Measurements from ENCODE around the gene RING1. TPM values are rescaled to one million over a fixed set of nuclear protein-coding genes. Genes with fewer than 3 reads are reported as not detected.
"Not testable (repeated sequence)": the region's sequence is repeated elsewhere in the genome, so short reads cannot be mapped to it uniquely, and the experiment has no call there.

The RING1 gene
- total and polyA plus RNA-seq, 10 of the 15 experiments (the other 5 are each of a cell fraction or from before 2014, with no cell fraction given) = 2.0 to 27.2 (median 15.8) TPM

- TF ChIP-seq ZBTB33 (IDR thresholded peaks at IDR 0.05) = no peak
- TF ChIP-seq FOS (IDR thresholded peaks at IDR 0.05; ENCODE audit: borderline replicate concordance, extremely low read depth, insufficient read length) = no peak
Observed at GRCh38 chr6:33217681-33218080, 9.4 kb downstream of the RING1 start (continued).

GRCh38 chr6:33226503-33227120, 18.3 kb downstream of the RING1 start:
- WGBS (ENCODE audit: insufficient coverage, insufficient replicate concordance, low lambda C conversion rate, missing lambda C conversion rate) = 54% methylated on average over 12 of the region's 14 CpGs
- POLR2A ChIA-PET = not testable (repeated sequence)
- SMC1A ChIA-PET (ENCODE audit: uncharacterized antibody, unreplicated experiment) = interaction anchor here (1.2 kb wide), 1 partner anchor 29 kb away, joined by 5 read pairs; no protein-coding TSS in a partner anchor

More at GRCh38 chr6:33226503-33227120, 18.3 kb downstream of the RING1 start:
- CTCF ChIA-PET = interaction anchor here (0.8 to 1.6 kb wide), 4 partner anchors 18 to 73 kb away, joined by 4 to 6 read pairs (median 4); partner anchors contain the start of gene RING1
- H3K79me2 ChIP-seq (ENCODE audit: control insufficient read depth, insufficient read depth, low read length); H3K36me3 ChIP-seq (ENCODE audit: control insufficient read depth in 2 of 2, insufficient read depth in 2 of 2, low read length in 1 of 2); H3K4me3 ChIP-seq; RAD21 ChIA-PET (ENCODE audit: unreplicated experiment); H3K27me3 ChIP-seq (replicated peaks in 1 of 2; ENCODE audit: control insufficient read depth in 2 of 2, insufficient read depth in 2 of 2, low read length in 1 of 2); H3K9me3 ChIP-seq (replicated peaks; ENCODE audit: control insufficient read depth, insufficient read depth, low read length); in situ Hi-C loops (cut with MboI); H3K4me1 ChIP-seq (ENCODE audit: control insufficient read depth, insufficient read depth, low read length); H4K20me1 ChIP-seq (ENCODE audit: control insufficient read depth, insufficient read depth); H3K27ac ChIP-seq (ENCODE audit: control insufficient read depth, insufficient read depth); H2AFZ ChIP-seq (ENCODE audit: control insufficient read depth, low read depth, low read length); ATAC-seq; BruUV-seq (replicated peaks); H3K9ac ChIP-seq (ENCODE audit: control insufficient read depth, insufficient read depth, low read length); DNase-seq (ENCODE audit: low read depth, low spot score); intact Hi-C loops (cut with micrococcal nuclease; ENCODE audit: unreplicated experiment); H3K4me2 ChIP-seq (ENCODE audit: control insufficient read depth, insufficient read depth); FAIRE-seq: not testable (repeated sequence)
